CD8-positive, alpha-beta memory T cell (primary cell): ENCODE measurements around the gene KIF11. TPM values are rescaled to one million over a fixed set of nuclear protein-coding genes. Genes with fewer than 3 reads are reported as not detected.
A peak's percentile ranks its signal among the peaks of the same experiment; 100 is the strongest.

ENCODE experiments used
- CTCF ChIA-PET: fragments of 350-600 bp; sonication (Branson Sonifier 250); formaldehyde crosslinking; loops from one replicate; lab custom pipeline; 2021; ENCODE audit warnings: antibody characterized with exemption; lab: Charles Lee
- POLR2A ChIA-PET: fragments of 350-600 bp; sonication (Branson Sonifier 250); formaldehyde crosslinking; loops from one replicate; lab custom pipeline; 2021; ENCODE audit warnings: antibody characterized with exemption; lab: Charles Lee
- DNase-seq, 5 donors: peaks; one replicate each; pipeline versions ENCODE4 v3.0.0 to v3.0.0-alpha.2; 2020 to 2022; ENCODE audit warnings: mixed read lengths in 1 of 5
- H3K27ac ChIP-seq: one replicate; pipeline ENCODE4 v1.7.0; 2013; ENCODE audit warnings: low read depth, mild to moderate bottlenecking, low read length, moderate library complexity
- H3K27me3 ChIP-seq: 2 replicates; pipeline ENCODE4 v1.7.0; 2013; ENCODE audit warnings: low read length, mild to moderate bottlenecking; ENCODE audit not compliant: insufficient read depth, poor library complexity, severe bottlenecking
- H3K36me3 ChIP-seq: 2 replicates; pipeline ENCODE4 v1.7.0; 2013; ENCODE audit warnings: mild to moderate bottlenecking, low read length, moderate library complexity; ENCODE audit not compliant: insufficient read depth
- H3K4me1 ChIP-seq: 2 replicates; pipeline ENCODE4 v1.7.0; 2013; ENCODE audit warnings: mild to moderate bottlenecking, low read length, moderate library complexity; ENCODE audit not compliant: insufficient read depth
- H3K4me3 ChIP-seq: 2 replicates; pipeline ENCODE4 v1.7.0; 2013; ENCODE audit warnings: mild to moderate bottlenecking, low read length
- H3K9me3 ChIP-seq: 2 replicates; pipeline ENCODE4 v1.7.0; 2013; ENCODE audit warnings: mild to moderate bottlenecking, low read length
- H3K27ac Mint-ChIP-seq, 8 donors: one replicate each; pipeline ENCODE4 v1.8.0; 2020 to 2021; ENCODE audit warnings: mixed read lengths in 8 of 8, mild to moderate bottlenecking in 6 of 8, inconsistent platforms in 3 of 8, moderate library complexity in 3 of 8
- H3K27me3 Mint-ChIP-seq, 2 donors: one replicate each; pipeline ENCODE4 v1.8.0; 2020 to 2021; ENCODE audit warnings: mixed read lengths in 2 of 2, mild to moderate bottlenecking in 1 of 2, moderate library complexity in 1 of 2
- H3K36me3 Mint-ChIP-seq, 3 donors: one replicate each; pipeline ENCODE4 v1.8.0; 2020 to 2021; ENCODE audit warnings: mixed read lengths in 3 of 3, inconsistent platforms in 1 of 3, mild to moderate bottlenecking in 1 of 3
- H3K4me1 Mint-ChIP-seq, 3 donors: one replicate each; pipeline ENCODE4 v1.8.0; 2020 to 2021; ENCODE audit warnings: mixed read lengths in 3 of 3, inconsistent platforms in 1 of 3, mild to moderate bottlenecking in 1 of 3
- H3K4me3 Mint-ChIP-seq, 7 donors: one replicate each; pipeline ENCODE4 v1.8.0; 2020 to 2021; ENCODE audit warnings: mixed read lengths in 7 of 7, mild to moderate bottlenecking in 6 of 7, moderate library complexity in 4 of 7, inconsistent platforms in 2 of 7
- H3K9me3 Mint-ChIP-seq, 5 donors: one replicate each; pipeline ENCODE4 v1.8.0; 2020 to 2022; ENCODE audit warnings: mixed read lengths in 5 of 5, mild to moderate bottlenecking in 3 of 5, moderate library complexity in 2 of 5, inconsistent platforms in 1 of 5
- polyA plus RNA-seq: library from polyadenylated mRNA; unstranded; fragments of 300-500 nt; fragmentation: Illumina TruSeq; gene quantifications from one replicate; pipeline ENCODE4 v1.2.3, GENCODE V29; 2021
- total RNA-seq, 2 experiments: library from RNA; stranded (reverse); gene quantifications; one replicate each; pipeline ENCODE4 v1.2.3, GENCODE V29; 2021

The KIF11 gene
- total and polyA plus RNA-seq, 3 experiments from 2014 or later: 1.0 to 37.1 (median 36.2) TPM

- H3K27ac ChIP-seq: peak overlapping the region; percentile 72
- H3K4me1 Mint-ChIP-seq: peaks cover 28 to 31% (median 31%) of the 10 kb centered on the region in 3 donors
- H3K36me3 ChIP-seq: no peaks in the 10 kb centered on the region
- H3K36me3 Mint-ChIP-seq: no peaks in the 10 kb centered on the region
- H3K4me3 Mint-ChIP-seq: peak overlapping the region in 5 of 7 donors; percentile 2 to 68 (median 26)
- H3K27ac Mint-ChIP-seq: no peak overlapping the region
- H3K27me3 Mint-ChIP-seq: peaks cover 37 to 79% of the 10 kb centered on the region in 2 donors
- ChIA-PET POLR2A (no interaction called here), CTCF (no interaction called here)
- no peak overlapping the region for H3K4me3 ChIP-seq
- H3K27me3 ChIP-seq: peaks cover 38% of the 10 kb centered on the region
- peaks cover 0 to 9% (median 2%) of the 10 kb centered on the region in 5 donors for H3K9me3 Mint-ChIP-seq
- DNase-seq: no peak
- H3K4me1 ChIP-seq: peaks cover 22% of the 10 kb centered on the region
- H3K9me3 ChIP-seq: no peaks in the 10 kb centered on the region
Observed at GRCh38 chr10:92692697-92693533, 100.0 kb downstream of the KIF11 start.

DNA sequence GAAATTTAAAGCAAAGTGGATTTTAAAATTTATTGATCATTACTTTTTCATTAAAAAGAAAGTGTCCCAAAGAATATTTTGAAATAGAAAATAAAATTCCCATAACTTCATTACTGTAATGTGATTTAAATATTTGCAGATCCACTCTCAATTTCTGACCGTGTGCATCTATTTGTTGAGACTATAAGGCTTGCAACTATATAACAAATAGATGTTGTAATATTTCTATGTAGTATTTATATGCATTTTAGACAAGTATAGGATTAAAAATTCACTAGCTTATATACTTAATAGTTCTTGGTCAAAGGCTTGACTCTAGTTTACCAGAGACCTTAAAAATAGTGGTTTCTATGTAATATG is 100.6 kb downstream of the KIF11 start:
- H3K36me3 ChIP-seq: no peaks in the 10 kb centered on the region

DNA sequence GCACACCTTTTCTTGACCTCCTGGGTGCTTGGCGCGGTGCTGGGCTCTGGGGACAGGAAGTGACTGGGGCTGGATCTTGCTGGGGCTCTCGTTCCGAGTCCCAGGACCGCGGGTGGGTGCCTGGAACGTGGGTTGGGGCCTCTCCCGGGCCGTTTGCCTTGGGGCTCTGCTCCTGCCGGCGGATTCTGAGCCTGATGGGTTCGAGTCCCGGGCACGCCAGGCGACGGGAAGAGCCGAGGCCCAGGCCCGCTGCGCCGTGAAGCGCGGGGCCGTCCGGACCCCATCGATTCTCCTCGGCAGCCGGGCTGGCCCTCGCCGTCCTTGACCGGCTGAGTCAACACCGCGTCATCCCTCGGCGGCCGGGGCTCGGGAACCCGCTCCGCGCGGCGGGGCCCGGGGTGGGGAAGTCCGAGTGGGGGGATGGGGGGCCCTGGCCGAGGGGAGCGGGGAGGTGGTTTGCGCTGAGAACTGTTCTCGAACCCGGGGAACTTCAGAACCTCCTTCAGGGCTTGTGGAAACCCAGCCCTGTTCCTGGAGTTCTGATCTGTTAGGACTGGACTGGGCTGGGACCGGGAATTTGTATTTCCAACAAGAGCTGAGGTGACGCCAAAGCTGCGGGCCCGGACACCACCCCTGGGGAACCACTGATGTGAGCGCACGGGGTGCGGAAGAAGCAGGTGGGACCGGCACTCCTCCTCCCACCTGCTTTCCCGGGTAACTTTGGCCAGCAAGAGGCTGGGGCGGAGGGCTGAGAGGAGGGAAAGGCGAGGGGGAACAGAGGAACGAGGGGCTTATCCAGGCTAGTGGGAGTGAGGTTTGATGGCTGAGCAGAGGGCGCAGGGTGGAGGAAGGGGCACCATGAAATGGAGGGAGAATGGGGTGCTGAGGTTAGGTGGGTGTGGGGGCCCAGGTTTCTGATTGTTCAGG is 103.0 kb downstream of the KIF11 start:
- ChIA-PET POLR2A (no interaction called here), CTCF (no interaction called here)
- Mint-ChIP-seq H3K4me3 (no peak overlapping the region), H3K27ac (peak overlapping the region in 1 of 8 donors; percentile 15), H3K4me1 (peaks cover 38 to 40% (median 38%) of the 10 kb centered on the region in 3 donors), H3K36me3 (no peaks in the 10 kb centered on the region), H3K27me3 (peaks cover 42 to 88% of the 10 kb centered on the region in 2 donors), H3K9me3 (peaks cover 0 to 9% (median 2%) of the 10 kb centered on the region in 5 donors)
- peaks cover 33% of the 10 kb centered on the region for H3K4me1 ChIP-seq
- DNase-seq: no peak
- H3K36me3 ChIP-seq: no peaks in the 10 kb centered on the region
- H3K4me3 ChIP-seq: no peak overlapping the region
- peak overlapping the region; percentile 38 for H3K27ac ChIP-seq
- H3K9me3 ChIP-seq: no peaks in the 10 kb centered on the region
- H3K27me3 ChIP-seq: peaks cover 24% of the 10 kb centered on the region

More for the DNA sequence above, 100.6 kb downstream of the KIF11 start:
- H3K9me3 Mint-ChIP-seq: peaks cover 0 to 9% (median 2%) of the 10 kb centered on the region in 5 donors
- POLR2A ChIA-PET: no interaction called here
- peaks cover 33 to 36% (median 34%) of the 10 kb centered on the region in 3 donors for H3K4me1 Mint-ChIP-seq
- Histone ChIP-seq H3K4me1 (peaks cover 28% of the 10 kb centered on the region), H3K27me3 (peaks cover 35% of the 10 kb centered on the region), H3K4me3 (no peak overlapping the region), H3K9me3 (no peaks in the 10 kb centered on the region), H3K27ac (peak overlapping the region; percentile 72)
- CTCF ChIA-PET: no interaction called here
- H3K4me3 Mint-ChIP-seq: peak overlapping the region in 1 of 7 donors; percentile 35
- peaks cover 37 to 78% of the 10 kb centered on the region in 2 donors for H3K27me3 Mint-ChIP-seq
- H3K27ac Mint-ChIP-seq: no peak overlapping the region
- no peak for DNase-seq
- H3K36me3 Mint-ChIP-seq: no peaks in the 10 kb centered on the region

DNA sequence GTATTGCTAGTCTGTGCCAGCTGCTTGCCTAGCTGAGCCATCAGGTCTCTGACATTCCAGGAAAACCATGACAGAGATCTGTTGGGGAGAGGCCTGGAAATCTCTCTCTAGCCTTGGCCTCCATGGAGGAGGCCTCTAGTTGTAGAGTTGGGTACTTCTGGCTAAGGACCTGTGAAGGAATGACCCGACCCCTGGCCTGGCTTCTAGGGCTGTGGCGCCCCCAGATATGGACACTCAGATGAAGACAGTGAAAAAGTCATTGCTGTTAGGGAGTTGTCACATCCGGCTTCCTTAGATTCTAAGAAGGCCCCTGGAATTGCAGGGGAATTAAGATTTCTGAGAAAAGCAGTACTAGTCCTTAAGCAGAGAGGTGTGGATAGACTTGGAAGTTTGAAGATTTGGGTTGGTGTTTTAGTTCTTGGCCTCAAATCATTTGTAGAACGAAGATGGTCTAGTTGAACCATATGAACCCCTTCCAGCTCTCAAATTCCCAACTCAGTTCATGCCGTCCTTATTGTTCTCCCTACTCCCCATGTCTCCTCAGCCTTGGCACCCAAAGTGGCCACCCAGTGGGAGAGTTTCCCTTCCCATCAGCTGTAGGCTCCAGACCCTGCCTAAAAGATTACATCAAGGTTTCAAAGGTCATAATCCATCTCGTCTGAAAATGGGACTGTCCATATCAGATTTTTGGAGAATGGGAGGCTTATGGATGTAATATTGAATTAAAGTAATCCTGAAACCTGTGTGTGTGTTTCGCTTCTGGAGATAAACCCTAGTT is 103.9 kb downstream of the KIF11 start:
- CTCF ChIA-PET: no interaction called here
- Histone ChIP-seq H3K4me3 (no peak overlapping the region), H3K27me3 (peaks cover 16% of the 10 kb centered on the region), H3K4me1 (peaks cover 25% of the 10 kb centered on the region), H3K9me3 (no peaks in the 10 kb centered on the region), H3K36me3 (no peaks in the 10 kb centered on the region), H3K27ac (peak overlapping the region; percentile 20)
- H3K36me3 Mint-ChIP-seq: no peaks in the 10 kb centered on the region
- DNase-seq: no peak
- POLR2A ChIA-PET: no interaction called here
- no peak overlapping the region for H3K4me3 Mint-ChIP-seq
- H3K27me3 Mint-ChIP-seq: peaks cover 41 to 87% of the 10 kb centered on the region in 2 donors
- H3K4me1 Mint-ChIP-seq: peaks cover 31 to 35% (median 31%) of the 10 kb centered on the region in 3 donors
- peak overlapping the region in 1 of 8 donors; percentile 91 for H3K27ac Mint-ChIP-seq
- peaks cover 0 to 4% (median 2%) of the 10 kb centered on the region in 5 donors for H3K9me3 Mint-ChIP-seq

DNA sequence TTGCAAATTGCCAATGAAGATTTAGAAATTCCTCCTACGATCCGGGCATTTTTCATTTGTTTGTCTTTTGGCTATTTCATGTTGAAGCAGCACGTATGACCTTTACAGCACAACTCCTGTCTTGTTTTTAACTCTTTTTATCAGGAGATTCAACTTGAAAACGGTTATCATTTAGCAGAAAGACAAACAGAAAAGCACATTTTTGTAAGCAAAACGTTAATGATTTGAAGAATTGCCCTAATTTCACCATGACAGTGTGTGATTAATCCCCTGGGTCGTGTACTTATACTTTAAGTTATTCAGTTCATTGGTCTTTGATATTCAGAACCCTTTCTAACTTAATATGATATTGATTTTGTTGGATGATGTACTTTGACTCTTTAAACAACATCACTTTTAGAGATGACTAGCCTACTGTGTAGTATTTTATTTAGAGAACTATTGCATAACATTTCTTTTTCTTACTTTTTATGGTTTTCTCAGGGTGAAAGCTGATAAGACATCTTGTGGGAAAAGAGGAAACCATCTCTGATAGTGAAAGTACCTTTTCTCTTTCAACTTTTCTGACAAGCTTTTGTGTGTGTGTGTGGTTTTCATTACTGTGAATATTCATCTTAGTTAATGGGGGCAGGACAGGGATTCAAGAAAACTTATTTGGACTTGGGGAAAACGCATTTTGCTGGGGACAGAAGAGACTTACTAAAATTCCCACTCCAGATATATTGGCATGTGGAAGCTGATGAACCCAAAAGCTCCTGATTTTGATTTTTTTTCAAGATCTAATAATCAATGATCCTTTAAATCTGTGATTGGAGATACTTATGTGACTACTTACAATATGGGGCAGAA is 105.0 kb downstream of the KIF11 start:
- no peak overlapping the region for H3K27ac ChIP-seq
- POLR2A ChIA-PET: no interaction called here

GRCh38 chr10:92699193-92699517 is 106.2 kb downstream of the KIF11 start:
- Histone ChIP-seq H3K27ac (no peak overlapping the region), H3K9me3 (no peaks in the 10 kb centered on the region), H3K36me3 (no peaks in the 10 kb centered on the region), H3K4me3 (peak overlapping the region; percentile 55), H3K27me3 (peaks cover 11% of the 10 kb centered on the region), H3K4me1 (peaks cover 21% of the 10 kb centered on the region)
- DNase-seq: no peak
- ChIA-PET POLR2A (no interaction called here), CTCF (interaction anchor here (0.7 to 1.4 kb wide), 2 partner anchors 22 to 108 kb away, joined by 3 read pairs; no protein-coding TSS in a partner anchor)
- Mint-ChIP-seq H3K4me1 (peaks cover 23 to 34% (median 30%) of the 10 kb centered on the region in 3 donors), H3K4me3 (peak overlapping the region; percentile 24 to 86 (median 79)), H3K27ac (no peak overlapping the region), H3K27me3 (peaks cover 38 to 81% of the 10 kb centered on the region in 2 donors), H3K9me3 (no peaks in the 10 kb centered on the region), H3K36me3 (no peaks in the 10 kb centered on the region)

More for the DNA sequence above, 105.0 kb downstream of the KIF11 start:
- peaks cover 21% of the 10 kb centered on the region for H3K4me1 ChIP-seq
- DNase-seq: peak in 1 of 5 donors; percentile 15
- peaks cover 13% of the 10 kb centered on the region for H3K27me3 ChIP-seq
- no peaks in the 10 kb centered on the region for H3K36me3 ChIP-seq
- Mint-ChIP-seq H3K27me3 (peaks cover 38 to 81% of the 10 kb centered on the region in 2 donors), H3K4me3 (peak overlapping the region in 6 of 7 donors; percentile 0 to 11 (median 2)), H3K27ac (no peak overlapping the region), H3K4me1 (peaks cover 23 to 34% (median 30%) of the 10 kb centered on the region in 3 donors), H3K9me3 (no peaks in the 10 kb centered on the region), H3K36me3 (no peaks in the 10 kb centered on the region)
- H3K4me3 ChIP-seq: no peak overlapping the region
- CTCF ChIA-PET: interaction anchor here (1.4 kb wide), 1 partner anchor 107 kb away, joined by 3 read pairs; no protein-coding TSS in a partner anchor
- no peaks in the 10 kb centered on the region for H3K9me3 ChIP-seq
